NOMO-1 treated with DMSO at 0.1 percent for 48 hours (cell line): ENCODE data around the gene FOXRED2.
"Not testable (repeated sequence)": the region's sequence is repeated elsewhere in the genome, so short reads cannot be mapped to it uniquely, and the experiment has no call there.

Experiments used
- DNase-seq: peaks from one replicate; lab custom pipeline; 2025; ENCODE audit not compliant: unreplicated experiment; lab: John Stamatoyannopoulos, UW

The FOXRED2 gene

DNA sequence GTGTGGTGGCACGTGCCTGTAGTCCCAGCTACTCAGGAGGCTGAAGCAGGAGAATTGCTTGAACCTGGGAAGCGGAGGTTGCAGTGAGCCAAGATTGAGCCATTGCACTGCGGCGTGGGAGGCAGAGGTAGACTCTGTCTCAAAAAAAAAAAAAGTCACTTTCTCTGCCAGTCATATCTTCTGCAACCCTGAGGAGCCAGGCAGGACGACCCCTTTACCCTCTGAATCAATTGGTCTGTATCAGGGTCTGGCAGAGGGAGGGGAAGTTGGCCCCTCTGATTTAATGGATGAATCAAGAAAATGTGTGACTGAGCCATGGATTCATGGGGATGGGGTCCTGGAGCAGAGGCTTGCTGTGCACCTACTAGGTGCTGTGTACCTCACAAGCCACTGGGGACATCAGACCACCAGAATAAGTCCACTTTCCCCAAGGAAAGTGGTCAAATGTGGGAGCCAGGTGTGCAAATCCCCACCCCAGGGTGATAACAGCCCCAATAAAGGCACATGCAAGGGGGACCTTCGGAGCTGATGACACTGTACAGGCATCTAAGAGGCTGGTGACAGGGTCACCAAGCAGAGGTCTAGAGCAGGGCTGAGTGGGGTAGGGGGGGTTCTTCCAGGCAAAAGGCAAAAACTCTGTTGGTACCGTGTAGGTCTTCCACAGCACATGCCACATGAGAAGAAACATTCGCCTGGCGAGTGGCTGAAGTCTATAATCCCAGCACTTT lies 54.4 kb downstream of the FOXRED2 start:
- no peak for DNase-seq

DNA sequence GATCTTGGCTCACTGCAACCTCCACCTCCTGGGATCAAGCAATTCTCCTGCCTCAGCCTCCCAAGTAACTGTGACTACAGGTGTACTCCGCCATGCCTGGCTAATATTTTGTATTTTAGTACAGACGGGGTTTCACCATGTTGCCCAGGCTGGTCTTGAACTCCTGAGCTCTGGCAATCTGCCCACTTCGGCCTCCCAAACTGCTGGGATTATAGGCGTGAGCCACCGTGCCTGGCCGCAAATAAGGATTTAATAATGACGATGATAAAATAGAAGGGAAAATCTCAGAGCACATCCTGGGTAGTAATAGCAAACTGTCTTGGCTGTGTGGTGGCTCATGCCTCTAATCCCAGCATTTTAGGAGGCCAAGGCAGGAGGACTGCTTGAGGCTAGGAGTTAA lies 55.9 kb downstream of the FOXRED2 start:
- not testable (repeated sequence) for DNase-seq

DNA sequence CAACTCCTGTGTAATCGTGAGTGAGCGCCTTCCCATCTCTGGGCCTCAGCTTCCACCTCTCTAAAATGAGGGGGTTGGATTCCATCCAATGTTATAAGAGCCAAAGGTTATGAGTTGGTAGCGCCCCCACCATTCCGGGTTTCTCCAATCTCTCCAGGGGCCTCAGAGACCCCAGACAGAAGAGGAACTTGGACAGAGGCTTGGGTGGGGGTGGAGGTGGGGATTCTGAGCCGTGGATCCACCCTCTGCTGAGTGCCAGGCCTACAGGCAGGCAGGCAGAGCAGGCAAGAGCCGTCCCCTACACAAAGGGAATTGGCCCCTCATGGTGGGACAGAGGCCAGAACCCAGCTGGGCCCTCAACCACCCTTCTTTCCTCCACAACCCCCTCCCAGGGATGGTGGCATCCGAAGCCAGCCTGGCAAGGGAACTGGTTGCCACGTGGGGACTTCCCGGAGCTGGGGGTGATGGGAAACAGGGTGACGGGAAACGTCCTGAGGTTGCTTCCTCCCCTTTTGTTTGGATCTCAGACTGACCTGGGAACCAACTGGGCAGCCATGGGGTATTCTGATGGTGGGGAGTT lies 57.2 kb downstream of the FOXRED2 start:
- DNase-seq, result no peak

DNA sequence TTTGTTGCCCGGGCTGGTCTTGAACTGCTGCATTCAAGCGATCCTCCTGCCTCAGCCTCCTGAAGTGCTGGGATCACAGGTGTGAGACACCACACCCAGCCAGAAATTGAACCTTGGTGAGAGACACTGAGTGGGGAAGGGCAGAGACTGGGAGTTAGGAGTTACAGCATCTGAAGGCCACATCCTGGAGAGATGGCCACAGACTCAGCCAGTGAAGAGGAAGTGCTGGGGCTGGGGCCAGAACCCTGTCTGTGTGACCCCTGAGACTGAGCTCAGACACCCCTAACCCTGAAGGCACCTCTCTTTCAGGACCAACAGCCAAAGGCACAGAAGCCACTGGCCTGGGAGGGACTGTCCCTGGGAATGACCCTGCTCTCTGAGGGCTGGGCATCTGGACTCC lies 59.2 kb downstream of the FOXRED2 start:
- DNase-seq, result peak; percentile 61

DNA sequence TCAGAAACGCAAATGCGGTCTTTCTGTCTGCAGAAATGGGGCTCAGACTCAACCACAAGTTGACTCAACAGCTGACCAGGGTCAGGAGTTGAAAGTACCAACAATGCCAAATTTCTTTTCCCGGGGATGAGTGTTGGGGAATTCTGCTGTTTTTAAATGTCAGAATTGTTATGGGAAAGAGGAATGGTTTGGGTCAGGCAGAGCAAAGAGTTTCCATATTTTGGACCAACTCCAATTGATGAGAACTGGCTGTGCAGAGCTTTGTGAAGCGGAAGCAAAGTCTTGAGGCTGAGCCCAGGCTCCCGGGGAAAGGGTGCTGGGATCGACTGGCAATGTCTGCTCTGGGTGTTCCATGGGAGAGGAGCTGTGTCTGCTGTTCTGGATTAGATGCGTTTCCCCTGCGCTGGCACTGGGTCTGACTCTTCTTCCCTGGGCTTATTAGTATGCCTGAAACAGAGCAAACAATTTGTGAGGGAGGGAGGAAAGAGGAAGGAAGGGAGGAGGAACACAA lies 61.6 kb downstream of the FOXRED2 start:
- DNase-seq, result peak; percentile 29

DNA sequence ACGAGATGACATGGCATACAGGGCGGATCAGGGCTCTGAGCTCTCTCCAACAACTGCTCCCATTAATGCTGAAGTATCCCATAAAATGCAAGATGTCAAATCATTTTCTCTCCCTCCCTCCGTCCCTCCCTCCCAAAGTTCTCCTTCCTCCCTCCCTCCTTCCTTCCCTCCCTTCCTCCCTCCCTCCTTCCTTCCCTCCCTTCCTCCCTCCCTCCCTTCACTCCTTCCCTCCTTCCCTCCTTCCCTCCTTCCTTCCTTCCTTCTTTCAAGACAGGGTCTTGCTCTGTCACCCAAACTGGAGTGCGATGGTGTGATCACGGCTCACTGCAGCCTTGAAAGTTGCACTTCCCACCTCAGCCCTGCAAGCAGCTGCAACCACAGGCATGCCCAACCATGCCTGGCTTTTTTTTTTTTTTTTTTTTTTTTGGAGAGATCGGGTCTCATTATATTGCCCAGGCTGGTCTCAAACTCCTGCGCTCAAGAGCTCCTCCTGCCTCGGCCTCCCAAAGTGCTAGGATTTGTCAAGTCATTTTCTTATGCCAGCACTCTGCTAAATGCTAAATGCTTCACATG lies 63.6 kb downstream of the FOXRED2 start:
- DNase-seq, result no peak

DNA sequence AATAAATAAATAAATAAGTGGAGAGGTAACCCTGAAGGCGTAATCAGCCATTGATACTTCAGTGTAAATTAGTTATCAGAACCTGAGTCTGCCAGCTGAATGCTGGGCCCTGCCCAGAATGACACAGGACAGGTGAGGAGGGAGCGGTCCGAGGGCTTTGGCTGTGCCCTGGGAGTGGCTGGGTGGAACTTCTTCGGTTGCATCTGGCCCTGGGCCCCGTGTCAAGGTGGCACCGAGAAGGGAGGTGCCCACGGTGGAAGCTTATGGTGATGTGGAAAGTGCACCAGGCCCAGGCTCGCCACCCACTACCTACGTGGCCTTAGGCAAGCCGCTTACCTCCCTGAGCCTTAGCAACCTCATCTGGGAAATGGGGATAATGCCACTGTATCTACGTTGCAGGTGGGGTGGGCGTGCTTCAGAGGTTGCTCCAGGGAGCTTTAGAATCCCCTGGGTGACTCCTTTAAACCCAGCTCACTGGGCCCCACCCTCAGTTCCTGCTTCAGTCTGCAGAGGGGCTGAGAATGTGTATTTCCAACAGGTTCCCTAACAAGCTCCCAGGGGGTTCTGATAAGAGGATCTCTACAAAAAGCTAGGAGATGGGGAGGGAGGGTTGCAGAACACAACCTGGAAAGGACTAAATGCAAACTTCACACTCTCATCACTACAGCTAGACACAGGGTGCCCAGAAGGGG lies 64.2 kb downstream of the FOXRED2 start:
- DNase-seq, result no peak

DNA sequence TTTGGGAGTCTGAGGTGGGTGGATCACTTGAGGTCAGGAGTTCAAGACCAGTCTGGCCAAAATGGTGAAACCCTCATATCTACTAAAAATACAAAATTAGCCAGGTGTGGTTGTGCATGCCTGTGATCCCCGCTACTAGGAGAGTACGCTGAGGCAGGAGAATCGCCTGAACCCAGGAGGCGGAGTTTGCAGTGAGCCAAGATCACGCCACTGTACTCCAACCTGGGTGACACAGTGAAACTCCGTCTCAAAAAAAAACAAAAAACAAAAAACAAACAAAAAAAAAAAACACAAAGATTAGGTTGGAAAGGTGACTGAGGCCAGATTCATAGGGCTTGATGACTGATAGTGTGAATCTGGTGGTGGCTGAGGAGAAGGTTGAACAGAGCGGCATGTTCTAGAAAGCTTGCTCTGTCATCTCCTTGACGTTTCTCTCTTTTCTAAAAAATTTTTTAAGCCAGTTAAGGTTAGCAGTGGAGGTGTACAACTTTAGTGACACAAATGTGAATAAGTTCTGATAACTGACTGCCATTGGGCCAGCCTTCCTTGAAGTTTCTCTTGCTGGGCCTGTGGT lies 66.3 kb downstream of the FOXRED2 start:
- no peak for DNase-seq

DNA sequence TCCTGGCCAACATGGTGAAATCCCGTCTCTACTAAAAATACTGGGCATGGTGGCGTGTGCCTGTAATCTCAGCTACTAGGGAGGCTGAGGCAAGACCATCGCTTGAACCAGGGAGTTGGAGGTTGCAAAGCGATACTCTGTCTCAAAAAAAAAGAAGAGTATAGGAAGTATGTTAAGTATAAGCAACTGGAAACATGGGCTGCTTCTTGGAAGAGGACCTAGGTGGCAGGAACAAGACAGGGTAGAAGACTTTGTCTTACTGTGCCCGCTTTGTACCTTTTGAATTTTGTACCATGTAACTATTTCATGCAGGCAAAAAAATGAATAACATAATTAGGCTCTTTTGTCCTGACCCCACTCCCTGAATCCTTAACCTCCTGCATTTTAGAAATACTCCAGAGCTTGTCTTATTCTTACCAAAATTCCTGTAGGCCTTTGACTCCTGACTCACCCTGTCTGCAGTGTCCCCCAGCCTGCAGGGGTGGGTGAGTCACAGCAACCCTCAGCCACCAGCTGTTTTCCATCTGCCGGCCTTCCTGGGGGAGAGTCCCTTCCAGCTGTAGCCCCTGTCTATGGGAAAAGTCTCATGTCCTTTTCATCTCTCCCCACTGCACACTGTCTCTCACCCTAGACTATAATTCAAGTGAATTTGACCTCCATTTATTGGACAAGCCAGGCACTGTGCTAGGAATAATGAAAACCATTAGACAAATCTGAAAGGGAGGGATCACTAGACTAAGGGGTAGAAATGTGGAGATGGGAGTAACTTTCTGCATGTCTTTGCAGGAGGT lies 67.2 kb downstream of the FOXRED2 start:
- no peak for DNase-seq
